Activated B cell treated with CpG ODN at 0.5 μM for 24 hours (primary cell): Measurements from ENCODE around the gene PHF14. TPM values are rescaled to one million over a fixed set of nuclear protein-coding genes. Genes with fewer than 3 reads are reported as not detected.

ENCODE experiments used
- ATAC-seq: fragments of 200-7000 bp; cut with Tn5 transposase; one replicate; pipeline ENCODE4 v1.10.0; 2021; ENCODE audit warnings: low read depth, mild to moderate bottlenecking, moderate library complexity
- CTCF ChIA-PET: fragments of 350-600 bp; sonication (Branson Sonifier 250); formaldehyde crosslinking; loops from one replicate; lab custom pipeline; 2021; ENCODE audit warnings: antibody characterized with exemption; lab: Charles Lee
- POLR2A ChIA-PET: fragments of 350-600 bp; sonication (Branson Sonifier 250); formaldehyde crosslinking; loops from one replicate; lab custom pipeline; 2021; ENCODE audit warnings: antibody characterized with exemption; lab: Charles Lee
- DNase-seq: peaks from one replicate; pipeline ENCODE4 v3.0.0; 2022
- H3K27ac Mint-ChIP-seq: one replicate; pipeline ENCODE4 v1.8.0; 2020; ENCODE audit warnings: mixed read lengths
- H3K27me3 Mint-ChIP-seq: one replicate; pipeline ENCODE4 v1.8.0; 2021; ENCODE audit warnings: mixed read lengths
- H3K36me3 Mint-ChIP-seq: one replicate; pipeline ENCODE4 v1.8.0; 2021; ENCODE audit warnings: low read depth, mixed read lengths
- H3K4me1 Mint-ChIP-seq: one replicate; pipeline ENCODE4 v1.8.0; 2021; ENCODE audit warnings: mixed read lengths
- H3K4me3 Mint-ChIP-seq: one replicate; pipeline ENCODE4 v1.8.0; 2020; ENCODE audit warnings: mild to moderate bottlenecking, mixed read lengths
- H3K9me3 Mint-ChIP-seq: one replicate; pipeline ENCODE4 v1.8.0; 2020; ENCODE audit warnings: mixed read lengths
- CTCF ChIP-seq: fragments of 200-600 bp; IDR thresholded peaks from one replicate; pipeline ENCODE4 v1.8.0; 2022; ENCODE audit warnings: antibody characterized with exemption, mild to moderate bottlenecking
- intact Hi-C: fragments of 100-400 bp; cut with micrococcal nuclease; formaldehyde crosslinking; loops from one replicate; pipeline ENCODE4 v1.15.1; 2024
- total RNA-seq: library from RNA; stranded (reverse); gene quantifications from 2 replicates; pipeline ENCODE4 v1.2.3, GENCODE V29; 2022

Gene PHF14
- total RNA-seq, 1 donor from 2014 or later, result 38.2 TPM

DNA sequence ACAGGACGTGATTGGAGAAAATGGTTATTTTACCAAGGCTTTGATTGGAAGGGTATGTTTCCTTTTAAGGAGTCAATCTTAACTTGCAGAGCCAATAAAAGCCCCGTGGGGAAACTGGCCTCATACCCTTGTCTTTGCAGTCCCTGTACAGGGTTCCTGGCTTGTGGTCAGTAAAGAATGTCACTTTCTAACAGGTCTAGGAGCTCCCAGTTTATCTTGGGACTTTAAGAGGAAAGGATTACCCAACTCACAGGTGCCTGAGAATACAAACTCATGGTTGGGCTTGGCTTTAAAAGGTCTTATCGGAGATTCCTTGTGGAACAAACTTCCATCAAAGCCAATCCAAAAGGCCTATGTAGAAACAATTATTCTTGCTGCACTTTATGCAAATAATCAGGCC lies 221.8 kb downstream of the PHF14 start:
- Mint-ChIP-seq H3K4me3 (no peak overlapping the region), H3K9me3 (no peaks in the 10 kb centered on the region), H3K27ac (no peak overlapping the region), H3K27me3 (no peaks in the 10 kb centered on the region), H3K4me1 (no peaks in the 10 kb centered on the region), H3K36me3 (no peaks in the 10 kb centered on the region)
- ChIA-PET CTCF (no interaction called here), POLR2A (no interaction called here)
- TF ChIP-seq CTCF, result no peak
- DNase-seq (no peak), ATAC-seq (no peak)
- intact Hi-C loops, result no loop called here

DNA sequence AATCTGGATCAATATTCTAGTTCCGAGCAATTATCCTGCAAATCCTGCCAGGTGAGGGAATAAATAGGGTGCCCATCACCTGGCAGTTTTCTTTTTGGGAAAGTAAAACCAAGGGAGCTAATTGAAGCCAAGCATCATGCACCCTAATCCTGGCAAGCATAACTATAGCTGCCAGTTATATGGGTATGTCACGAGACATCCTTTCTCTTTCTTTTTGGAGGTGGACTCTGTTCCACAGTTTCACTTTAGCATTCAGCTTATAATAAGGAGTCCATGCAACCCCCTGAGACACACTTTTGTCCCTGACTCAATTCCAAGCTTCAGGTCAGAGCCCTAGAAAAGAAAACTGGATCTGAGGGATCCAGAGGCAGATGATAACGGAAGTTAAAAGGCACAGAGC lies 222.5 kb downstream of the PHF14 start:
- POLR2A ChIA-PET, result no interaction called here
- H3K4me1 Mint-ChIP-seq, result no peaks in the 10 kb centered on the region
- DNase-seq (no peak), ATAC-seq (no peak)
- H3K4me3 Mint-ChIP-seq, result no peak overlapping the region
- no peaks in the 10 kb centered on the region for H3K9me3 Mint-ChIP-seq
- CTCF ChIA-PET, result no interaction called here
- H3K27ac Mint-ChIP-seq, result no peak overlapping the region
- no peaks in the 10 kb centered on the region for H3K27me3 Mint-ChIP-seq
- H3K36me3 Mint-ChIP-seq, result no peaks in the 10 kb centered on the region
- no peak for TF ChIP-seq CTCF
- intact Hi-C loops, result no loop called here

DNA sequence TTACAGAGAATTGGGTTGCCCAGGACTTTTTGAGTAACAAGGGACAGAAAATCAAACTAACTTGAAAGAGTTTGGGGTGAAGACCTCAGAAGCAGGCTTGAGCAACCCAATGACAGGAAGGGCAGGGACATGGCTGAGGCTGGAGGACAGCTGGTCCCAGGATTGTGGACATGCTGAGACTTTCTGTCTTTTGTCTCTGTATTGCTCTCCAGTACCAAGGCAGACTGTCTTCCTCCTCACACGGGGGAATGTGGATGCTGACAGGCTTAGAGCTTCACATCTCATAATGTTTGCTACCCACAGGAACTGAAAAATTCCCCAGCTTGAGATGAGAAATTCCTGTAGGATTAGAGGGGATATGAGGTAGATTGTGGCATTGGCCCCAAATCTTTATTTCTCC lies 229.6 kb downstream of the PHF14 start:
- intact Hi-C loops, result no loop called here
- ATAC-seq, result no peak
- DNase-seq, result no peak
- ChIA-PET POLR2A (no interaction called here), CTCF (no interaction called here)
- Mint-ChIP-seq H3K27ac (no peak overlapping the region), H3K9me3 (no peaks in the 10 kb centered on the region), H3K27me3 (no peaks in the 10 kb centered on the region), H3K36me3 (no peaks in the 10 kb centered on the region), H3K4me3 (no peak overlapping the region), H3K4me1 (no peaks in the 10 kb centered on the region)
- TF ChIP-seq CTCF, result no peak

- Mint-ChIP-seq H3K27me3 (no peaks in the 10 kb centered on the region), H3K4me1 (no peaks in the 10 kb centered on the region), H3K4me3 (no peak overlapping the region), H3K9me3 (no peaks in the 10 kb centered on the region), H3K36me3 (no peaks in the 10 kb centered on the region), H3K27ac (no peak overlapping the region)
- no peak for TF ChIP-seq CTCF
- no peak for ATAC-seq
- POLR2A ChIA-PET, result no interaction called here
- intact Hi-C loops, result no loop called here
- CTCF ChIA-PET, result no interaction called here
- no peak for DNase-seq
These were observed 230.0 kb downstream of the PHF14 start for GRCh38 chr7:11203683-11204082.

DNA sequence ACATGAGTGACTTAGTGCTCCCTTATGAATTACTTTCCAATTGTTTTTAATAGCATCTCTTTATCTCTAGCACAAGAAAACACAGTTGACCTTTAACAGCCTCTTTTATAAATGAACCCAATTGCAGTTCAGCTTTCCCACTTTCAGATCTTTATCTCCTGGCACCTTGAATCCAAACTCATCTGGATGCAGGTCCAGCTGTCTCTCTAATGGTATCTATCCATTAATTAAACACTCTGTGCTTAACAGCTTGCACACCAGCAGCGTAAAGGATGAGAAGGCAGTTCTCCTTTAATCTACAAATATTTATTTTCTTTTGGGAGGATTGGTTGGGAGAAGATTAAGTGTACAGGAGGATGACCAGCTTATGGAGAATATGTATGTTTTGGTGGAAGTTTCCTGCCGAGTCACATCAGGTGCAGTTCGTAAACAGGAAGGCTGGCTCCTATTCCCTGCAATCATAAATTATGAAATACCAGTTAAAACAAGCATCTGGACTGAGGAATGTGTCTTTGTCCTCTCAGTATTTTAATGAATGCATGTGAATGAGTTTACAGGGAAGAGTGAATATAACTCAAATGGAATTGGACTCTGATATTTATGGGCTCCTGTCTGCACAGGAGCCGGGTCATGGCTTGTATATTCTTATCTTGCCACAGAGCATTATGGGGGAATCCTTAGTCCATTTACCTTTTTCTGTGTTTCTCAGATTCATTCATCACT lies 232.7 kb downstream of the PHF14 start:
- intact Hi-C loops, result no loop called here
- Mint-ChIP-seq H3K4me1 (no peaks in the 10 kb centered on the region), H3K27me3 (no peaks in the 10 kb centered on the region), H3K4me3 (no peak overlapping the region), H3K36me3 (no peaks in the 10 kb centered on the region), H3K9me3 (no peaks in the 10 kb centered on the region), H3K27ac (no peak overlapping the region)
- ATAC-seq, result no peak
- TF ChIP-seq CTCF, result no peak
- CTCF ChIA-PET, result no interaction called here
- DNase-seq, result no peak
- POLR2A ChIA-PET, result no interaction called here
